Muscle layer of colon (tissue), 2 donors: Measurements from ENCODE around the gene CD101.

Experiments
- H3K27ac ChIP-seq: one replicate; pipeline ENCODE4 v1.7.0; 2013; ENCODE audit warnings: low read depth, mild to moderate bottlenecking, low read length, moderate library complexity
- H3K27me3 ChIP-seq, 2 donors: one replicate each; pipeline ENCODE4 v1.7.0; 2013; ENCODE audit warnings: low read length in 2 of 2, mild to moderate bottlenecking in 2 of 2; ENCODE audit not compliant: insufficient read depth in 2 of 2, control insufficient read depth in 1 of 2
- H3K36me3 ChIP-seq: one replicate; pipeline ENCODE4 v1.7.0; 2013; ENCODE audit warnings: mild to moderate bottlenecking, low read length; ENCODE audit not compliant: insufficient read depth
- H3K4me1 ChIP-seq: one replicate; pipeline ENCODE4 v1.7.0; 2013; ENCODE audit warnings: mild to moderate bottlenecking, low read length; ENCODE audit not compliant: insufficient read depth
- H3K4me3 ChIP-seq, 2 donors: one replicate each; pipeline ENCODE4 v1.7.0; 2013; ENCODE audit warnings: low read length in 2 of 2, low read depth in 1 of 2, mild to moderate bottlenecking in 1 of 2, moderate library complexity in 1 of 2
- H3K9ac ChIP-seq: one replicate; pipeline ENCODE4 v1.7.0; 2013; ENCODE audit warnings: low read length
- H3K9me3 ChIP-seq: one replicate; pipeline ENCODE4 v1.7.0; 2013; ENCODE audit warnings: mild to moderate bottlenecking, low read length
- donor health status: abdominal sarcoma.
- donor health status: Adenocarcinoma of cecum.

Gene CD101

DNA sequence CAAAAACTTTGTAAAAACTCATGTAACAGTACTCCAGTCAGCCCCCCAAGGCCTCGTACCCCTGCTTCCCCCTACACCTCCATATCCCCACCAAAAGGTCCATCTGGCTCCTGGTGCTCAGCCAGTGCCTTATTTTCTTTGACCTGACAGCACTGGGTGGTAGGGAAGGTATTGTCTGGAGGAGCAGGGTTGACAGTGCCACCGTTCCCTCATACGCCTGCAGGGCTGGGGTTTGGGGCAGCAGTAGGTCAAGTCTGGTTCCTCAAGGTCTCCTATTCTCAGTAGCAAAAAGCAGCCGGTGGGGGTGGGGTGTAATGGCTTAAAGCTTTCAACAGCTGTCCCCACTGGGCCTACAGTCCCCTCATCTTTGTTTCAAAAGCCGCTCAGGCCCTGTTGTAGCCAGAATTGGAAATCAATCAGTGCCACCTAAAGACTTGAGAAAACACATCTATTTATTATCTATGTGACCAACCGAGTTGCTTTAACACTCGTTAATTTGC, 33.3 kb downstream of the CD101 start:
- Histone ChIP-seq H3K9ac (no peak overlapping the region), H3K4me3 (no peak overlapping the region), H3K9me3 (no peaks in the 10 kb centered on the region), H3K27me3 (no peaks in the 10 kb centered on the region), H3K27ac (no peak overlapping the region), H3K36me3 (no peaks in the 10 kb centered on the region), H3K4me1 (no peaks in the 10 kb centered on the region)

DNA sequence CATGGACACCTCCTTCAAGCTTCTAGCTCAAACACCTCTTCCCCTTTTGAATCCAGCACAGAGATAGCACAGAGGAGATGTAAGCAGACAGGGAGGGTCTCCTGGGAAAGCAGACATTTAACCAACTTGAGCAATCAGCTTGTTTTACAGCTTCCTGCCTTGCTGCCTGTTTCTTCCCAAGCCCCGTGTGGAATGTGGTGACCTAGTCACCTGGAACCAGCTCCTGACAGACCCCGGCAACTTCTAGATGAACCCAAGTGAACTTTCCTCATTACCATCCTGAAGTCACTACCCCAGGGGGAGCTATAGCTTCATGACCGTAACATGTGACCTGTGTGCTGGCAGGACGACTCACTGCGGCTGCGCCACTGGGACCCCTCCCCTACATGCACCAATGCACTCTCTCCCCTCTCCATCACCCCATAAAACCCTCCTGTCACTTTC, 34.5 kb downstream of the CD101 start:
- no peaks in the 10 kb centered on the region for H3K36me3 ChIP-seq
- no peaks in the 10 kb centered on the region for H3K9me3 ChIP-seq
- H3K27ac ChIP-seq, result no peak overlapping the region
- no peak overlapping the region for H3K9ac ChIP-seq
- no peaks in the 10 kb centered on the region for H3K4me1 ChIP-seq
- H3K4me3 ChIP-seq, result no peak overlapping the region
- H3K27me3 ChIP-seq, result no peaks in the 10 kb centered on the region

DNA sequence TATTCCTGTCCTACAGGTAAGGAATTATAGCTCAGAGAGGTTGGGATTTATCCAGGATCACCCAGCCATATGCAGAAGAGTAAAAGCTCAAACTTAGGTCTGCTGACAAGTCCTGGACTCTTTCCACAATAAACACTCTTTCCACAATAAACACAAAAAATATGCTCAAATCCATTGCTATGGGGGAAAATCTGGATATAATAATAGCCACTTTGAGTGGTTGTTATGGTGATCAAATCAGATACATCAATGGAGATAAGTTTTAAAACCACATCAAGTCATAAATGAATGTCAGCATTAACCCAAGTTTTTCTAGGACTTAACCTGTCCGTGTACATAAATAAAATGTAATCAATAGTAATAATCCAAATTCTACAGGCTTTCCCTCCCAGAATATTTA, 36.2 kb downstream of the CD101 start:
- Histone ChIP-seq H3K9me3 (no peaks in the 10 kb centered on the region), H3K36me3 (no peaks in the 10 kb centered on the region), H3K9ac (no peak overlapping the region), H3K27me3 (no peaks in the 10 kb centered on the region), H3K4me3 (no peak overlapping the region), H3K27ac (no peak overlapping the region), H3K4me1 (no peaks in the 10 kb centered on the region)

DNA sequence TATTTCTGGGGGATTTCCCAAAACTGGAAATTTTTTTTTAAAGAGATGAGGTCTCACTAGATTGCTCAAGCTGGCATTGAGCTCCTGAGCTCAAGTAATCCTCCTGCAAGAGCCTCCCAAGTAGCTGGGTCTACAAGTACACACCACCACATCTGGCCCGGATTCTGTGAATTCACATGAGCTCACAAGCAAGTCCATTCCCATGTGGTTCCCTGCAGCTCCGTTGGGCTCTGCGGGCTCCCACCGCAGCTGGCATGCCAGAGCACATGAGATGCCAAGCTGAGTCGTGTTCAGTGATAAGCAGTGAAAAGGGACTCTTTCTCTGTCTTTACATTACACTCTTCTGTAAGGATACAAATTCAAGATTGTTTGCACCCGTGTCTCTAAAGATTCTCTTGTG, 36.7 kb downstream of the CD101 start:
- no peaks in the 10 kb centered on the region for H3K9me3 ChIP-seq
- no peak overlapping the region for H3K27ac ChIP-seq
- no peaks in the 10 kb centered on the region for H3K36me3 ChIP-seq
- H3K9ac ChIP-seq, result no peak overlapping the region
- H3K4me1 ChIP-seq, result no peaks in the 10 kb centered on the region
- H3K4me3 ChIP-seq, result no peak overlapping the region
- no peaks in the 10 kb centered on the region for H3K27me3 ChIP-seq

DNA sequence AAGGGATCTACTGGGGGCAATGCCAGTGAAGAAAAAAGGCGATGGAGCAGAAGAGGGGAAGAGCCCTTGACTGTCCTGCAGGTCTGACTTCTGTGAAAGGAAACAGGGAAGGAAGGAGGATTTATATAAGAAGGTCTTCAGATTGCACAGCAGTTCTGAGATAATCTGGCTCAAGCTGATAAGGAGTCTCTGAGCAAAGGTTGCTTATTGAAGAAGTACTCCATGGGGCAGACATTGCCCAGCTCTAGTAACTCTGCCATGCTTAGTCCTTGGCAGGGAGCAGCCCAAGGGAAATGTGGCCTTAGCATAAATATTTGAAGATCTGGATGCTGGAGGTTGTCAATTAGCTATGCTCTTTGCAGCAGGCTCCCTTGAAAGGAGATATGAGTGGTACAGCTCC, 42.7 kb downstream of the CD101 start:
- H3K4me3 ChIP-seq, result no peak overlapping the region
- H3K9ac ChIP-seq, result no peak overlapping the region
- H3K27ac ChIP-seq, result no peak overlapping the region
- no peaks in the 10 kb centered on the region for H3K36me3 ChIP-seq
- H3K9me3 ChIP-seq, result no peaks in the 10 kb centered on the region
- no peaks in the 10 kb centered on the region for H3K4me1 ChIP-seq
- H3K27me3 ChIP-seq, result no peaks in the 10 kb centered on the region

DNA sequence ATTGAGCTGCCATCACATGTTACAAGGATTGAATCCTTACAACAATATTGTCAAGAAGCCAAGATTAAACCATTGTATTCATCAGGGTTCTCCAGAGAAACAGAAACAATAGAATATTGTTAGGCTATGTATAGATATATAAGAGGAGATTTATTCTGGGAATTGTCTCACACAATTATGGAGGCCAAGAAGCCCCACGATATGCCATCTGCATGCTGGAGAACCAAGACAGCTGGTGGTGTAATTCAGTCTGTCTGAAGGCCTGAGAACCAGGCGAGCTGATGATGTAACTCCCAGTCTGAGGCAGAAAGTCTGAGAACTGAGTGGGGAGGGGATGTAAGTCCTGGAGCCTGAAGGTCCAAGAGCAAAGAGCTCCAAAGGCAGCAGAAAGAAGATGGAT, 44.1 kb downstream of the CD101 start:
- H3K4me3 ChIP-seq, result no peak overlapping the region
- no peaks in the 10 kb centered on the region for H3K36me3 ChIP-seq
- no peaks in the 10 kb centered on the region for H3K9me3 ChIP-seq
- no peaks in the 10 kb centered on the region for H3K4me1 ChIP-seq
- H3K27me3 ChIP-seq, result no peaks in the 10 kb centered on the region
- no peak overlapping the region for H3K9ac ChIP-seq
- H3K27ac ChIP-seq, result no peak overlapping the region

DNA sequence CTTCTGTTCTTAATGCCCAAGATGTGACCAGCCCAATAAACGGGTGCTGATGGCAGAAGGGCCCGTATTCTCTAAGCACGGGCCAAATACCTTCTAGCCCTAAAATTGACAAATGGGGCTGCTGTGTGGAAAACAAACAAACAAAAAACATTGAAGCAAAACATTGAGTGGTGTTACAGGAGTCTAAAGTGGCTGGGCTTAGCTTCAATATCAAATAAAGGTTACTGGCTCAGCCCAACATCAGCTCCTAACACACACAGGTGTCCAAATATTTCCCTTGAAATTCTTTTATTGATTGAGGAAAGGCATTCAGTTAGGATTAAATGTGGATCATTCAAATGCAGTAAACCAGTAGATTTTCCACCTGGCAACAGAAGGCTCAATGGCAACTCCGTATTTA, 45.2 kb downstream of the CD101 start:
- Histone ChIP-seq H3K27ac (no peak overlapping the region), H3K27me3 (no peaks in the 10 kb centered on the region), H3K9me3 (no peaks in the 10 kb centered on the region), H3K4me3 (no peak overlapping the region), H3K4me1 (peaks cover 8% of the 10 kb centered on the region), H3K36me3 (no peaks in the 10 kb centered on the region), H3K9ac (no peak overlapping the region)

DNA sequence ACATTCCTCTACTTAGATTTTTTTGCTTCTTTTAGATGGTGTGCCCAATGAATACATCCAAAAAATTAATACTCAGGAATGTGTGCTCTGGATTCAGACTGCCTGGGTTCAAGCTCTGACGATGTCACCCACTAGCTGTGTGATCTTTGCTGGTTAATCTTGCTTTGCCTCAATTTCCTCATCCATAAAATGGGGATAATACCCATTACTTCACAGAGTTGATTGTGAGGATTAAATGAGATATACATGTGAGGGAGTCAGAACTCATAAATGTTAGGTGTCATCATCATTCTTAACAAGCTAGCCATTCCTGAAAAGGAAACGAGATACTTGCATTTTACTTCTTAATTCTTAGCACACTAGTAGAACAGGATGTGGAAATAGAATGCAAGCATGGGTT, 45.7 kb downstream of the CD101 start:
- Histone ChIP-seq H3K9ac (no peak overlapping the region), H3K36me3 (no peaks in the 10 kb centered on the region), H3K27me3 (no peaks in the 10 kb centered on the region), H3K4me3 (no peak overlapping the region), H3K9me3 (no peaks in the 10 kb centered on the region), H3K4me1 (peaks cover 8% of the 10 kb centered on the region), H3K27ac (no peak overlapping the region)

DNA sequence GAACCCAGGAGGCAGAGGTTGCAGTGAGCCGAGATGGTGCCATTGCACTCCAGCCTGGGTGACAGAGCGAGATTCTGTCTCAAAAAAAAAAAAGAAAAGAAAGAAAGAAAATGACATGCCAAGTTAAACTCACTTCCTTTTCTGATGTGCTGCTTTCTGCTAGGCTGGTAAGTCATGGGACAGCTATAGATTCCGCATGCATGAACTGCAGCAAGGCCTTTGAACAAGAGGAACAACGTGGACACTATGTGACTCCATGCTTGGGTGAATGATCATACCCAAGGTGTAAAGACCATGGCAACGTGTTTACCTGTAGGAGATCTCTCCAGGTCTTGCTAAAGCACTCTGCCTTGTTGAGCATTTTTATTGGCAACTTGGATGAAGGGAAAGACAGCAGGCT, 48.3 kb downstream of the CD101 start:
- H3K36me3 ChIP-seq, result no peaks in the 10 kb centered on the region
- H3K4me1 ChIP-seq, result peaks cover 8% of the 10 kb centered on the region

DNA sequence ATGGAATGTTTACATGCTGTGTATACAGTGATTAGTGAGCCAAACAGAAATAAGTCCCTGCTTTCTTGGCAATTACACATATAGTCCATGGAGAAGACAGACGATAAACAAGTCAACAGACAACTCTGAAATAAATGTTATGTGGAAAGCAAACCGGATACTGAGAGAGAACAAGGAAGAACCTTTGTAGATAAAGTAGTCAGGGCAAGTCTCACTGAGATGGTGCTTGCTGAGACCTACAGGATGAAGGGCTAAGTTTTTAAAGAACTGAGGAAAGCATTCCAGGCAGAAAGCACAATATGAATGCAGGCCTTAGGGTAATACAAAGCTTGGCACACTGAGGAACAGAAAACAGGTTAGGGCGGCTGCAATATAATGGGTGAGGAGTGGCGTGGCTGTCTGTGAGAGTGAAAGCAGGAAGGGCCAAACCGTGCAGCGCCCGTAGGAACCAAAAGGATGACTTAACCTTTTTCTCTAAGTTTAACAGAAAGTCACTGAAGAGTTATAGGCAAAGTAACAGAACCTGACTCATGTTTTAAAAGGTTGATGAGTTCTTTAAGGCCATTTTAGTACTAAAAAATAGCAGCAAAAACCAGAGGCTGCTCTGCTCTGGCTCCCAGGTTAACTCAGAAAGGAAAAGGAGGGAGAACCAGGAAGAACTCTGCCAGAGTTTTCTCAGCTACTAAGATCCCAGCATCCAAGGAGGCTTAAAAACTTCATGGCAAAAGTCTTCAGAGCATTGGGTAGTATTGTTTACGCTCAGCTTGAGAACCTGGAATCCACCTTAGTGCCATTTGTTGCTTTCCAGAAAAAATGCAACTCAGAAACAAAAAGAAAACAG, 49.9 kb downstream of the CD101 start:
- Histone ChIP-seq H3K4me3 (peak overlapping the region; percentile 10 to 50), H3K9me3 (no peaks in the 10 kb centered on the region), H3K9ac (peak overlapping the region; percentile 28), H3K36me3 (no peaks in the 10 kb centered on the region), H3K4me1 (peaks cover 8% of the 10 kb centered on the region), H3K27ac (peak overlapping the region; percentile 46), H3K27me3 (no peaks in the 10 kb centered on the region)

More for the DNA sequence above, 48.3 kb downstream of the CD101 start:
- Histone ChIP-seq H3K27ac (no peak overlapping the region), H3K27me3 (no peaks in the 10 kb centered on the region), H3K9ac (no peak overlapping the region), H3K4me3 (no peak overlapping the region), H3K9me3 (no peaks in the 10 kb centered on the region)

DNA sequence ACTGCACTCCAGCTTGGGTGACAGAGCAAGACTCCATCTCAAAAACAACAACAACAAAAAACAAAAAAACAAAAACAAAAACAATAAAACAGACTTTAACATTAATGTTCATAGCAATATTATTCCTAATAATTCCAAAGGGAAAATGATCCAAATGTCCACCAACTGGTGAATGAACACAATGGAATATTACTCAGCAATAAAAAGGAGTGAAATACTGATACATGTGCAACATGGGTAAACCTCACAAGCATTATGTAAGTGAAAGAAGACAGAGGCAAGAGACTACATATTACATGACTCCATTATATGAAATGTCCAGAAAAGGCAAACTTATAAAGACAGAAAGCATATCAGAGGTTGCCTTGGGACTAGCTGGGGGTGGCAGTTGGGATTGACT, 52.5 kb downstream of the CD101 start:
- Histone ChIP-seq H3K9ac (no peak overlapping the region), H3K9me3 (no peaks in the 10 kb centered on the region), H3K27me3 (no peaks in the 10 kb centered on the region)

DNA sequence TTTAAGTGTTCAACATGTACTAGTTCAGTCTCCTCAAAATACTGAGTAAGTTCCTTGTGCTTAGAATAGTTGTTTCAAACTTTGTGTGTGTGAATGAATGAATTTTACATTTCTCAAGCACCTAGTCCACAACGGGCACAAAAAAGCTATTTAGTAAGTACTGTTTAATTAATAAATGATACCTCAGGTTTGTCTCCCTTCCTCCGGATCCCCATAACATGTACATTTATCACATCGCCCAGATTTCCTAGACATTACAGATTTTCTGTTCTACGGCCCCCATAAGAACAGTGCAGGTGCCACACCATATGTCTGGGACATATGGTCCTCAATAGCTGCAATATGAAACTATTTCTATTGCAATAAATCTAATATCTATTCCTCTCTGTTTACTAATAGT, 57.2 kb downstream of the CD101 start:
- no peaks in the 10 kb centered on the region for H3K9me3 ChIP-seq
- H3K27me3 ChIP-seq, result no peaks in the 10 kb centered on the region
- H3K4me3 ChIP-seq, result no peak overlapping the region
- H3K36me3 ChIP-seq, result no peaks in the 10 kb centered on the region
- H3K27ac ChIP-seq, result no peak overlapping the region
- no peak overlapping the region for H3K9ac ChIP-seq
- peaks cover 5% of the 10 kb centered on the region for H3K4me1 ChIP-seq

More for the DNA sequence above, 52.5 kb downstream of the CD101 start:
- no peak overlapping the region for H3K4me3 ChIP-seq
- peaks cover 8% of the 10 kb centered on the region for H3K4me1 ChIP-seq
- no peak overlapping the region for H3K27ac ChIP-seq
- no peaks in the 10 kb centered on the region for H3K36me3 ChIP-seq
